ENCODE measurements around the gene TSLP.

Gene TSLP

GRCh38 chr5:111095982-111096381, 24.5 kb downstream of the TSLP start:
- Histone ChIP-seq H3K27ac (no peak overlapping the region), H3K4me1 (peaks cover 0 to 18% (median 12%) of the 10 kb centered on the region in 4 donors), H3K27me3 (no peaks in the 10 kb centered on the region), H3K9me3 (no peaks in the 10 kb centered on the region), H3K4me3 (no peak overlapping the region), H3K36me3 (peaks cover 26 to 45% (median 26%) of the 10 kb centered on the region in 3 donors)
- intact Hi-C loops (cut with DNase I; ENCODE audit: low total_unique reads) = loop anchor here (10.0 kb wide), 1 partner anchor 1401 kb away; no protein-coding TSS in a partner anchor
- DNase-seq = no peak
- no peak for TF ChIP-seq CTCF (IDR thresholded peaks at IDR 0.05)

GRCh38 chr5:111099058-111099778, 27.7 kb downstream of the TSLP start:
- peaks cover 0 to 5% (median under 1%) of the 10 kb centered on the region in 4 donors for H3K4me1 ChIP-seq
- TF ChIP-seq CTCF (IDR thresholded peaks at IDR 0.05) = no peak
- H3K27me3 ChIP-seq = no peaks in the 10 kb centered on the region
- H3K9me3 ChIP-seq = no peaks in the 10 kb centered on the region
- no peak overlapping the region for H3K4me3 ChIP-seq
- H3K36me3 ChIP-seq = peaks cover 53 to 71% (median 55%) of the 10 kb centered on the region in 3 donors
- no peak overlapping the region for H3K27ac ChIP-seq
- DNase-seq = no peak
- intact Hi-C loops (cut with DNase I; ENCODE audit: low total_unique reads) = loop anchor here (10.0 kb wide), 1 partner anchor 1404 kb away; no protein-coding TSS in a partner anchor

GRCh38 chr5:111106320-111106948, 34.9 kb downstream of the TSLP start:
- no peak for DNase-seq
- Histone ChIP-seq H3K9me3 (no peaks in the 10 kb centered on the region), H3K4me3 (no peak overlapping the region), H3K27me3 (no peaks in the 10 kb centered on the region), H3K4me1 (no peaks in the 10 kb centered on the region), H3K36me3 (peaks cover 79 to 88% (median 87%) of the 10 kb centered on the region in 3 donors), H3K27ac (no peak overlapping the region)
- TF ChIP-seq CTCF (IDR thresholded peaks at IDR 0.05) = no peak
- intact Hi-C loops (cut with DNase I; ENCODE audit: low total_unique reads) = no loop called here

- peaks cover 73 to 86% (median 82%) of the 10 kb centered on the region in 3 donors for H3K36me3 ChIP-seq
- intact Hi-C loops (cut with DNase I; ENCODE audit: low total_unique reads) = no loop called here
- H3K9me3 ChIP-seq = no peaks in the 10 kb centered on the region
- H3K27ac ChIP-seq = no peak overlapping the region
- no peaks in the 10 kb centered on the region for H3K27me3 ChIP-seq
- TF ChIP-seq CTCF (IDR thresholded peaks at IDR 0.05) = no peak
- no peak for DNase-seq
- H3K4me1 ChIP-seq = no peaks in the 10 kb centered on the region
- no peak overlapping the region for H3K4me3 ChIP-seq
Observed at GRCh38 chr5:111107371-111107770, 35.9 kb downstream of the TSLP start.

- no peaks in the 10 kb centered on the region for H3K27me3 ChIP-seq
- H3K36me3 ChIP-seq = peaks cover 39 to 75% (median 53%) of the 10 kb centered on the region in 3 donors
- H3K4me1 ChIP-seq = no peaks in the 10 kb centered on the region
- H3K27ac ChIP-seq = no peak overlapping the region
- no peaks in the 10 kb centered on the region for H3K9me3 ChIP-seq
- no peak overlapping the region for H3K4me3 ChIP-seq
- no peak for TF ChIP-seq CTCF (IDR thresholded peaks at IDR 0.05)
- no peak for DNase-seq
- intact Hi-C loops (cut with DNase I; ENCODE audit: low total_unique reads) = no loop called here
Observed at GRCh38 chr5:111111956-111112355, 40.4 kb downstream of the TSLP start.
